Posterior cingulate gyrus (tissue), 11 donors: ENCODE results near the gene CLDN19.
"Not testable (repeated sequence)": the region's sequence is repeated elsewhere in the genome, so short reads cannot be mapped to it uniquely, and the experiment has no call there.

ENCODE experiments used
- DNase-seq, 10 donors: peaks; one replicate each; pipeline versions ENCODE4 v3.0.0 to v3.0.0-alpha.2; 2020 to 2021; ENCODE audit warnings: mixed read lengths in 3 of 10
- intact Hi-C: fragments of 100-400 bp; cut with DNase I; formaldehyde crosslinking; loops from one replicate; pipeline ENCODE4 v1.15.1; 2023

The CLDN19 gene

DNA sequence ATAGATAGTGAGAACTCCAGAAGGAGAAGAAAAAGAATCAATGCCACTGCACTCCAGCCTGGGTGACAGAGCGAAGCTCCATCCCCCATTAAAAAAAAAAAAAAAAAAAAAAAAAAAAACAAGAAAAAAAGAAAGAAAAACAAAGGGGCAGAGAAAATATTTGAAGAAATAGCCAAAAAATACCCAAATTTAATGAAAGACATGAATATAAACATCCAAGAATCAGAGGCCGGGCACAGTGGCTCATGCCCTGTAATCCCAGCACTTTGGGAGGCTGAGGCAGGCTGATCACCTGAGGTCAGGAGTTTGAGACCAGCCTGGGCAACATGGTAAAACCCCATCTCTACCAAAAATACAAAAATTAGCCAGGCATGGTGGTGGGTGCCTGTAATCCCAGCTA lies 17.6 kb downstream of the CLDN19 start:
- DNase-seq, intact Hi-C loops: not testable (repeated sequence)

DNA sequence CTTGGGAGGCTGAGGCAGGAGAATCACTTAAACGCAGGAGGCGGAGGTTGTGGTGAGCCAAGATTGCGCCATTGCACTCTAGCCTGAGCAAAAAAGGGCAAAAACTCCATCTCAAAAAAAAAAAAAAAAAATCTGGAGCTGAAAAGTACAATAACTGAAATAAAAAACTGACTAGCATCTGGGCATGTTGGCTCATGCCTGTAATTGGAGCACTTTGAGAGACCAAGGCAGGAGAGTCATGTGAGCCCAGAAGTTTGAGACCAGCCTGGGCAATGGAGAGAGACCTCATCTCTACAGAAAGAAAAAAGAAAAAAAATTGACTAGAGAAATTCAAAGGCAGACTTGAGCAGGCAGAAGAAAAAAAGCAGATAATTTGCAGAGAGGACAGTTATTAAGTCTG lies 18.1 kb downstream of the CLDN19 start:
- DNase-seq, result no peak
- intact Hi-C loops, result no loop called here

DNA sequence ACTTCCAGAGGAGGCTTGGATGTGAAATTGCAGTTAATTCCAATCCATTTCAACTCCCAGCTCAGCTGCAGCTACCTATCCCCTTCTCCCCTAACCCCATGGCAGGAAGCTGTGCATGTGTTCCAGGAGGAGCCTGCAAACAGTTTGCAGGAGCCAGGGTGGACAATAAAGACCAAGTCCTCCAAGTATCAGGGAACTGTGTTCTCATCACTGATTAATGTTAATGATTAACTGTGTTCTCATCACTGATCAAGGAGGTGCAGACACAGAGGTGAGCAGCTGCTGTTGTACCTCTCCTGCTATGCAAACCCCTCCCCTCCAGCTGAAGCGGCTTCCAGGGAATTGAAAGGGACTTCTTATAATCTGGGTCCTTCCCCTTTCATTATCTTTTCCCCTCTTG lies 19.2 kb downstream of the CLDN19 start:
- intact Hi-C loops, result no loop called here
- no peak for DNase-seq

DNA sequence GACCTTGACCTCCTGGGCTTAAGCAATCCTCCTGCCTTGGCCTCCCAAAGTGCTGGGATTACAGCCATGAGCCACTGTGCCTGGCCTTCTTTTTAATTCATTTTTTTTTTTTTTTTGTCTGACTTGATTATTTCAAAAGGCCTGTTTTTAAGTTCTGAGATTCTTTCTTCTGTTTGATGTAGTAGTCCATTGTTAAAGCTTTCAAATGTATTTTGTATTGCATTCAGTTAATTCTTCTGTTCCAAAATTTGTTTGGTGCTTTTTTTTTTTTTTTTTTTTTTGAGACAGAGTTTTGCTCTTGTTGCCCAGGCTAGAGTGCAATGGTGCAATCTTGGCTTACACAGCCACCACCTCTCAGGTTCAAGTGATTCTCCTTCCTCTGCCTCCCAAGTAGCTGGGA lies 25.6 kb downstream of the CLDN19 start:
- intact Hi-C loops, DNase-seq: not testable (repeated sequence)

DNA sequence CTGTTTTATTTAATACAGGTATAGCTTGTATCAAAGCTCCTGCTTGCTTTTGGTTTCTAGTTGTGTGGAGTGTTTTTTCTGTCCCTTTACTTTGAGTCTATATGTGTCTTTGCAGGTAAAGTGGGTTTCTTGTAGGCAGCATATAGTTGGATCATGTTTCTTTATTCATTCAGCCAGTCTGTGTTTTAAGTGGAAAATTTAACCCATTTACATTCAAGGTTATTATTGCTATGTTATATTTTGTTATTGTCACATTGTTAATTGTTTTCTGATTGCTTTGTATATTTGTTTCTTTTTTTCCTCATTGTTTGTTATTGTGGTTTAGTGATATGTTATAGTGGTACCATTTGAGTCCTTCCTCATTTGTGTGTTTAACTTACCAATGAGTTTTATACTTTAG lies 26.7 kb downstream of the CLDN19 start:
- DNase-seq, result no peak
- intact Hi-C loops, result no loop called here

DNA sequence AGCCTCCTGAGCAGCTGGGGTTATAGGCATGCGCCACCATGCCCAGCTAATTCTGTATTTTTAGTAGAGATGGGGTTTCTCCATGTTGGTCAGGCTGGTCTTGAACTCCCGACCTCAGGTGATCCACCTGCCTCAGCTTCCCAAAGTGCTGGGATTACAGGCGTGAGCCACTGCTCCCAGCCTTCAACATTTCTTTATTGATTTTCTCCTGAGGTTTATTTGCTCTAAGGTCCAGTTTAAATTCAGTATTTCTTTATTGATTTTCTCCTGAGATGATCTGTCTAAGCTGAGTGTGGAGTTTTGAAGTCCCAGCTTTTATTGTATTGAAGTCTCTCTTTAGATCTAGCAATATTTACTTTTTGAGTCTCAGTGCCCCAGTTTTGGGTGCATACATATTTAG lies 27.2 kb downstream of the CLDN19 start:
- intact Hi-C loops, result not testable (repeated sequence)

DNA sequence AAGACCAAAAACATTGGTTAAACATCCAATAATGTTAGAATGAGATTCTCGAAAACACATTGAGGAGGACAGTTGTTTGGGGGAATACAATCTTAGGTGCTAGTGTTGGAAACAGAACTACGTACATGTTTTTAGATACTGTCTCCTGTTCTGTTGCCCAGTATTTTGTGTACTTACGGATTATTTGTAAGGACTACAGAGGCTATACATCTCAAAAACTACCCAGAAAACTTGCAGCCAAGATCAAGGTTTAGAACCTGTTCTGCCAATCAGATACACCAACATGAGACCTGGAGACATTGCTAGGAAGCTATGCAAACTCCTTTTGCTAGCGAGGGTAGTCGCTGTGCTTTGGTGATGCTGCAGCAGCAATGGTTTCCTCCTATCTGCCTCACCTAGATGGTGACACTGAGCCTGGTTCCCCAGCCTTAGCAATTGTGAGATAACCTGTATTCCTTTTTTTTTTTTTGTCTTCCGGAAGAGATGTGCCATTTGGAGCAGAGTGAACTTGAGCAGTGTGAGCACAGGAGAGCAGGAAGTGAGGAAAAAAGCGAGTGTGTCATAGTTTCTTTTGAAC lies 36.1 kb downstream of the CLDN19 start:
- intact Hi-C loops, result no loop called here
- no peak for DNase-seq

More for the DNA sequence above, 27.2 kb downstream of the CLDN19 start:
- DNase-seq, result not testable (repeated sequence)

DNA sequence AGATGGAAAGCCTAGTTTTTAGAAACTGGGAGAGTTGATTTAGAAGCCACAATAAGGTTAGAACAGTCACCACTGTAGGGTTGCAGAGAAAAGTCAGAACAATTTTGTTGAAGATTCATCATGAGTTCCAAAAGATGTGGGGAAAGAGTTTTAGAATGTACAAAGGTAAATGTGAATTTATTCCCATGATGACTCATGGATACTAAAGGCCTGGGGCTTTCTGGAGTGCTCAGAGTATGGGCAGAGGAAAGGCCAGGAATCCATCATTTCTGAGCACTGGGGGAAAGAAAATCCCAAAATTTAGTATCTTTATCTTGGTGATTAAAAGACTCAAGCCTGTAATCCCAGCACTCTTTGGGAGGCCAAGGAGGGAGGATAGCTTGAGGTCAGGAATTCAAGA lies 40.0 kb downstream of the CLDN19 start:
- intact Hi-C loops, result no loop called here
- no peak for DNase-seq

DNA sequence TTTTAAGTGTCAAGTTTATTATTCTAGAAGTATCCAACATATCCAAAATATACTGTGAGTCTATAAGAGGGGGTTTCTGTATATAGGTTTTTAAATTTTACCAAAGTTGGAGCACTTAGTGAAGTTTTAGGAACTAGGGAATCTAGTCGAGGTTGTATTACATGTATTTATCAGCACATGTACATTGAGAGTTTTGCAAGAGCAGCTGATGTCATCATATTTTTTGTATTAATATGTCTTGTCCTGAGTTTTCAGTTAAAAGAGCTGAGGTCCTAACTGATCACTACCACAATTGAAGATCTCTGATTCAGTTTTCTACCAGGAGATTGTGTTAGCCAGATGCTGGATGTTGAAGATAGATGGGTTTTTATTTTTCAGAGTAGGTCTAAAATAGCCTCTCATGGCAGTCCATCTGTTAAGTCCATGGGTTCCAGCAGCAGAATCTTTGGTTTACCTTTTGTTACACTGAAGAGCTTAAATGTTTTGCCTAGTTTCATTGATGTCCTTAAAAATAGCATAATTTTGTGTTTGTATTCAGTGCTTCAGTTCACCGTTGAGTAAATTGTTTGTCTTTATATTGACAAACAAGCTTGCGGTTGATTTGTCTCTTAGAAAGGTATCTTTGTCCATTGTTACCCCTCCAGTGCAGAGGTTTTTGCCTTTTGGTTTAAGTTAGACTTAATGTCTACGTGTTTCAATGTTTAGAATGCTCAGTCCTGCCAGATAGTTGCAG lies 41.8 kb downstream of the CLDN19 start:
- no peak for DNase-seq
- intact Hi-C loops, result no loop called here

DNA sequence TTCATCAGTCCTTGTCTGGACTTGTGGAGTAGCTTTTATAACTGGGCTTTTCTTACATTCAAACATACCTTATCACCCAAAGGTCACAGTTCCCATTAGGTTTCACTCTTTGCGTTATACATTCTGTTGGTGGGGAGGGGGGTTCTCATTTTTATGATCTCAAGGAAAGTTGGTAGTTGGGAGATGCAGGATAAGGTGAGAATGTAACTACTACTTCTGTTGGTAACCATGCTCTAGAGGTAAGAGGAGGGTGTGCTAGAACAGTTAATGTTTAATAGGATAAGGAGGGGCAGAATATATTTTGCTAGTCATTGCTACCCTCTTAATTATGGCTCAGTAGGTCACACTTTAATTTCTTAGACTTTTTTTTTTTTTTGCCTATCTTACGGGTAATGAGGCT lies 47.1 kb downstream of the CLDN19 start:
- DNase-seq, result no peak
- intact Hi-C loops, result no loop called here

DNA sequence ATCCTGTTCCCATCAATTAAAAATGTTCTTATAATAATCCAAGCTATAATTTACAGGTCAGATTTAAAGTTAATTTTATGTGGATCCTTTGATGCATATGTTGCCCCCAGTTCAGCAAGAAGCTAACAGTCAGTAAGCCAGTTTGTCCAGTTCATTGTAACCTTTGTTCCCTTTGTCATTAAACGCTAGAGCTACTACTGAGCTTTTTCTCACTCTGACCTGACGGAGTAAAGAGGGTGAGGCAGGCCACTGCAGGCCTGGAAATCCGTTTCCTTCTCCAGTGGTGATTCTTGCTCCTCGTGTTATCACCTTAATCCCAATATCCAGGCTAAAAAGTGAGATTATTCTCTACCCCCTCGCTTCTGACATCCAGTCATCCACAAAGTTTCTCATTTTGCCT lies 47.6 kb downstream of the CLDN19 start:
- no peak for DNase-seq
- intact Hi-C loops, result no loop called here

DNA sequence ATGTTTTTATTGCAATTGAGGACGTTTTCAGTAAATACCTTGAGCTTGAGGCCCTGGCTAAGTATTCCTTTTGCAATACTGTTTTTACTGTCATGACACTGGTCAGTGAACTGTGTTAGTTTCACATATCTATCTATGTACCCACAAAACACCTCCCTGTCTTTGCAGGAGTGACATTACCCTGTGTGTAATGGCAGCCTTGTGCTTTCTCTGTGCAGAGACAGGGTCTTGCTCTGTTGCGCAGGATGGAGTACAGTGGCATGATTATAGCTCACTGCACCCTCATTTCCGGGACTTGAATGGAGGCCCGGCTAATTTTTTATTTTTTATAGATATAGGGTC lies 48.9 kb downstream of the CLDN19 start:
- no peak for DNase-seq
- intact Hi-C loops, result no loop called here

DNA sequence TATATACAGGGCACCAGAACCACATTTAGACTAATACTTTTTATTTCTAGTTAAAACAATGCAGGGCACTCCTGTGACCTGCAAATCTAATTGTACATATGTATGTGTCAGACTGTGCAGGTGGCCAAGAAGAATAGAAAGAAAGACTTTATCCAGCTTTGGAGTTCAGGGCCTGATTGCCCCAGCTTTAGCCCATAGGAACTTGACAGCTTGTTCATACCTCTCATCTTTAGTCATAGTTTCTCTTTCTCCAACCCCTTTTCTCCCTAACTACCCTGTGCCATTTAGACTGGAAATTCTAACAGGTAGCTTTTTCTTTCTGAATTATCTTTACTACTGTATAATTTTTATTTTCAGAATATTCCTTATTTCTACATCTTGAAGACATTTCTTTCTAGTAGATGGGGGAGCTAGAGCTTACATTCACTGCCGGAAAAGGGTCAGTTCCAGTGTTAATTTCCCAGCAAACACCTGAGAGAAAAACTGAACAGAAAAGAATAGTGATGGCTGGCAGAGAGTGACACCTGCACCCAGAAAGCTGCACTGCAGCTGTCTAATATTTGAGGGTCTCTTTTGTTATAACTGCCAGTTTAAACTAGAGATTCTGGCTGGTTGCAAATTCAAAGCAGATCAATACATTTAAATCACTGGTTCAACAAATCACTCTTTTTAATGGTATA lies 49.4 kb downstream of the CLDN19 start:
- intact Hi-C loops, result no loop called here
- no peak for DNase-seq

DNA sequence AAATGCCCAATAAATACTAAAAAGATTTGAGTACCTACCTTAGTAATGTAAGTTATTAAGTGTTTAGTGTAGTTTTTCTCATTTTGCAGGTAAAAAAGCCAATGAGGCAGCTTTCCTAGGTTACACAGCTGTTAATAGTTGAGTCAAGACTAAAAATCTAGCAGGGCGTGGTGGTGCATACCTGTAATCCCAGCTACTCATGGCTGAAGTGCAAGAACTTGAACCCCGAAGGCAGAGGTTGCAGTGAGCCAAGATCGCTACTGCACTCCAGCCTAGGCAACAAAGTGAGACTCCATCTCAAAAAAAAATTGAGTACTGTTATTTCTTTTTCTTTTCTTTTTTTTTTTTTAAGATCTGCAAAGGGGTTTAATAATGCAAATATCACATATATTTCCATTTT lies 50.1 kb downstream of the CLDN19 start:
- intact Hi-C loops, result loop anchor here (10.0 kb wide), 2 partner anchors 55 to 355 kb away; partner anchors contain the start of genes CLDN19 and FOXJ3
- no peak for DNase-seq

DNA sequence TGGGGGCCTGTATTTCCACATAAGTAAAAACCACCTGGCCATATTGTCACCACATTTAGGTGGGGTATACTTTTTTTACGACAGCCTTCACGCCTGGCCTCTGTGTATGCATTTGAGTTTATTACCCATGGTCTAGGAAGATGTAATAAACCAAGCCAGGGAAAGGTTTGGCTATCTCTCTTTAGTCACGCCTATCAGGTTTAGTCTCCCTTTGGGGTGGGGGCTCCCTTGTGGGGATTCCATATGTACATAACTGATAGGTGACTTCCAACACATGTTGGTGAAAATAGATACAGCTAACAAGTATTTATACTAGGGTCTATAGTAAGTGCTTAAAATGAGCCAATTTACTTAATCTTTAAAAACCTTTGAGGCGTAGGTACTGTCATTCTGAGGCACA lies 53.6 kb downstream of the CLDN19 start:
- no peak for DNase-seq
- intact Hi-C loops, result loop anchor here (10.0 kb wide), 2 partner anchors 58 to 352 kb away; partner anchors contain the start of genes CLDN19 and FOXJ3

DNA sequence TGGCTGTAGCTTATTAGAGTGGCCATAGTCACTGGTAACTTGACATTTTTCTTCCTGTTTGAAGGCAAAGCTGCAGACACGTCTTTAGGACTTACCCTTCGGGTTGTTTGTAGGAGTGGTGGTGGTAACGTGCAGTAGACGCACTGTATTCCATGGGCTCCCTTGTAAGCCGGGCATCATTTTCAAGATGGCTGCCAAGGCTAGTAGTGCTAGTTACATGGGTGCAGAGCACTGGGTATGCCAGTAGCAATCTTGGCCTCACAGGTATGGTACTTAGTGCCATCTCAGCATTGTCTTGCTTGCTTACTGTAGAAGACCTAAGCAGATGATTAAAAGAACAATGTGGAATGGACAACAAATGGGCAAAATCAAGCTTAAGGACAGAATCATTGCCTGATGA lies 55.9 kb downstream of the CLDN19 start:
- intact Hi-C loops, result loop anchor here (10.0 kb wide), 2 partner anchors 61 to 349 kb away; partner anchors contain the start of genes CLDN19 and FOXJ3
- DNase-seq, result no peak
